ENCODE data around the gene AFF3.

Gene AFF3

DNA sequence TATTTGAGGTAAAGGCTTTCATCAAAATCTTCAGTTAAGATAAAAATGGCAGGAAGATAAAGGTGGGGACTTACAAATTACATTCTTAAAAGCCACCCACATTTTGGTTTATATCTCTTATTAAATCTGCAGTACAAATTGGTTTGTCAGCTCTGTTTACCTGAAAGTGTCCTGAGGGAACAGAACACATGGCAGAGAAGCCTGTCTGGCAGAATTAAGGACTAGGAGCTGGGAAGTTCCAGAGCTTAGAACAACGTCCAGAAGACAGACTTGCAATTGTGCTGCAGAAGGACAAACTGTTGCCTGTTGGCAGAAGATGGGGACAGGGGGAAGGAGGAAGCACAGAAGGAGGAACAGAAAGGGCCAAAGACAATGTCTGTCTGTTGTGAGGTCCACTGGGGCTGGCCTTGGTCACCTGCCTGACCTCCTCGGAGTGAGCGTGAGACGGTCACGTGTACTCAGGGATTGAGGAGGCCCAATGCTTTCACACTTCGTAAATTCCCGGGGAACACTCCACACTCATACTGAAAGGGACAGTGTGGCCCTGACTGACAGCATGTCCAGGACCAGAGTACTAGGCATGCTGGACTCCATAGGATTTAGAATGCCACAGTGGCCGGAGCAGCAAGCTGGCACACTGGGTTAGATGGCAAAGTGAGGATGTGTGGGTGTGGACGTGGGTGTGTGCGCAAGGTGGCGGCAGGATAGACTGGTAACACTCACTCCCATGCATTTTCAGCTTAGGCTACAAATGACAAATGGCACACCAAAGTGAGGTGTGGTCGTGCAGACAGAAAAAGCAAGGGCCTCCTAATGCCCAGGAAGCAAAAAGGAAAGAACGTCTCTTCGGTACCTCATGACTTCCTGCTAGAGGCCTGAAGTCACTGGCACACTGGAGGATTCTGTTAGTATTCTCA is 441.6 kb downstream of the AFF3 start:
- DNase-seq (ENCODE audit: low read depth in 2 of 2): no peak

GRCh38 chr2:99698896-99699295 is 443.5 kb downstream of the AFF3 start:
- no peak for DNase-seq (ENCODE audit: low read depth in 2 of 2)

DNA sequence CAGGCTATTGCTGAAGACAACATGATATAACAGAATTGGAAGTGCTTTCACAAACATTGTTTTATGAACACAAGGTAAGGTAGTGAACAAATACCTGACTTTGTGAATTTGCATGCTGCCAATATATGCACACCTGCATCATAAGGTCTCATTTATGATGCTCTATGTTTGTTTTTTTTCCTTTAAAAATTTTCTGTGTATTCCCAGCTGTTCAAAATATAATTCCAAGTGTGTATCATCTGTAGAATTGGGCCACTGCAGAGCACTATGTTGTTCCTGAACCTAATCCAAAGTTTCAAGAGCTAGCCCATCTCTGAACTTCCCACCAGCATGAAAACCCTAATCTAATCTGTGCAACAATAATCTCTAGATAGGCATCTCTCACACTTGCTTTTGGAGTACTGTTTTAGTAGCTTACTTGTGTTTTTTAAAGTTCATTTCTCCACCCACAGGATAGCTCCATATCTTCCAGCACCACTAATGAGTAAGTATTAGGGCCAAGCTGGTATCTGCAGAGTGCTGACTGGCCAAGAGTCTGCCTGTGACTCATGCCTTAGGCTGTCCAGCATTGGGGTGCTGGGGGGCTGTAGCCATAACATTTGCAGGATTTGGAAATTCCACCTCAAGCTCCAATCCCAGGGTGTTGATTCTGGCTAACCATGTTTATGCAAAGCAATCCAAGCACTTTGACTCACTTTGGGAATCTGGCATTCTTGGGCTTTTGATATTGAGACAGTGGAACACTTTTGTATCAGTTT is 444.4 kb downstream of the AFF3 start:
- no peak for DNase-seq (ENCODE audit: low read depth in 2 of 2)

DNA sequence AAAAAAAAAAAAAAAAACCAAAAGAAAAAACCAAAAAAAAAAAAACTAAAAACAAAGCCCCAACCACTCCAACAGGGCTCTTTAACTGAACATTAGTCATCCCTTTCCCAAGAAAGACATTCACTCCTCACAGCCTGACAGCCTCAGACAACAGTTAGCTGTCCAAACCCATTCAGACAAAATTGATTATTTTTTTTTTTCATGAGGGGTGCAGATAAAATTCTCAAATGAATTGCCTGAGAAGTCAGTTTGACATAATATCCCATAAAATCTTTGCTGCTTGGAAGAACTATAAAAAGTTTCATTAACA is 446.5 kb downstream of the AFF3 start:
- DNase-seq (ENCODE audit: low read depth in 2 of 2): no peak

- DNase-seq (ENCODE audit: low read depth in 2 of 2): no peak
These were observed 447.1 kb downstream of the AFF3 start for GRCh38 chr2:99695130-99695943.

DNA sequence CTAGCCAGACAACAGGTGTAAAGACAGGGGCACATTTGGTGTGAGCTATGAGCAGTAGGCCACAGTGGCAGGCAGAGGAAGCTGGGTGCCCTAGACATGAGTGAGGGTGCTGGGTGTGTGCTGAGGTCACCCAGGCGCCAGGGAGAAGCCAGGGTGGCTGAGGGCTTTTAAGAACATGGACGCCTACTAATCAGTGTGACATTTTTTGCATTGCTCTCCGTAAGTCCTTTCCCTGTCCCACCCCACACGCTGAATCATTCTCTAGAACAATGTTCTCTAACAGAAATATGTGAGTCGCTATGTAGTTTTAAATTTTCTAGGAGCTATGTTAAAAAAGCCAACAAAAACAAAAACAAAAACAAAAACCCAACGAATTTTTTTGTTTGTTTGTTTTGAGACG is 448.1 kb downstream of the AFF3 start:
- no peak for DNase-seq (ENCODE audit: low read depth in 2 of 2)

DNA sequence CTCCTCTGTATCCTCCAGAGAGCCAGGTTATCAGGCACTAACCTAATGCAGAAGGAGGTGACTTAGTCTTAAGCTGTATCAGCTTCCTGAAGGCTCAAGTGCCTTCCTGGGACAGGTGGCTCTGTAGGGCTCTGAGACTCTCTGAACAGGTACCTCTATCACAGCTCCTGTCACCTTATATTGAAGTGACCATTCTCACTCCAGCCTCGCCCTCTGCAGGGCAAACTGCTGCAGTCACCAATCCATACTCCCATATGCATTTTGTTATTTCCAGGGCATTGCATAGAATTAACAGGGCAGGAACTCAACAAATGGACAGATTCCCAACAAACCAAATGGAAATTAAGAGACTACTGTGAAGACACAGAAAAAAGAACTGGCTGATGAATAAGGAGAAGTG is 449.6 kb downstream of the AFF3 start:
- no peak for DNase-seq (ENCODE audit: low read depth in 2 of 2)

- no peak for DNase-seq (ENCODE audit: low read depth in 2 of 2)
These were observed 450.5 kb downstream of the AFF3 start for GRCh38 chr2:99691926-99692325.

DNA sequence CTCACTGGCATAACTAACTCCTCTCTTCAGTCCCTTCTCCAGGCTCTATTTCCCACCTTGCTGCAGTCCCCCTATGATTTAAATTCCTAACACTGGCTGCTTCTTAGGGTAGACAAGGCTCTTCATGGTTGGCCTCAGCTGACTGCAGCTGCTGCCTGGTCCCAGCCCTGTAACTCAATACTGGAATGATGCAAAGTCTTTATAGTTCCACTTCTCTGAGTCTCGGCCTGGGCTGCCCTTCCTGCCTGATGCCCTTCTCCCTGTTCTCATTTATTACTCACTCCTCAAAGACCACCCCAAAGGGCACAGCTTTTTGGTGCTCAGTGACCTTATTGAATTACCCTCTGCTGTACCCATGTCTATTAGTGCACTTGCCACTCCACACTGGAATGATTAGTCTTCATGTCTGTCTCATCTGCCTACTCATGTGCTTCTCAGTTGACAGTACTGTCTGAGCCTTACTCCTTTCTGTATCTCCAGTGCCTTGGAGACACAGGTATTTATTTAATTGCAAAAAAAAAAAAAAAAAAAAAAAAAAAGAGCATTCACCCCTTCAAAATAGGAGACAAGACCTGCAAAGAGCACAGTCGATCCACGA is 453.1 kb downstream of the AFF3 start:
- no peak for DNase-seq (ENCODE audit: low read depth in 2 of 2)

DNA sequence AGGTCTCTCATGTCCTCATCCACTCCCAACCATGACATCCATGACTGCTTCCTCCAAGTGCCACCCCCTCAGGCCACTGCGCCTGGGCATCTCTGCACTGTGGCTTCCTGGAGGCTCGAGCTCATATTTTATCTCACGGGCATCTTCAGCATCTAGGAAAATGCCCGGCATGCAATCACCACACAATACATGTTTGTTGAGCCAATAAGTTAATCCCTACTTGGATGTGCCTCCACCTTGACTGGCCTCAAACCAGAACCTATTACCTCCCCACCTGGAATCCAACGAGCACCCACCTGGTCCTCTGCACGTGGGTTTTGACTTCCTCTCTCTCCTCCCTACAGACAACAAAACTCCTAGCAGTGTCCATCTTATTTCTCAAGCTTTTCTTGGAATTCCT is 453.7 kb downstream of the AFF3 start:
- no peak for DNase-seq (ENCODE audit: low read depth in 2 of 2)

GRCh38 chr2:99682275-99683060 is 459.9 kb downstream of the AFF3 start:
- no peak for DNase-seq (ENCODE audit: low read depth in 2 of 2)

DNA sequence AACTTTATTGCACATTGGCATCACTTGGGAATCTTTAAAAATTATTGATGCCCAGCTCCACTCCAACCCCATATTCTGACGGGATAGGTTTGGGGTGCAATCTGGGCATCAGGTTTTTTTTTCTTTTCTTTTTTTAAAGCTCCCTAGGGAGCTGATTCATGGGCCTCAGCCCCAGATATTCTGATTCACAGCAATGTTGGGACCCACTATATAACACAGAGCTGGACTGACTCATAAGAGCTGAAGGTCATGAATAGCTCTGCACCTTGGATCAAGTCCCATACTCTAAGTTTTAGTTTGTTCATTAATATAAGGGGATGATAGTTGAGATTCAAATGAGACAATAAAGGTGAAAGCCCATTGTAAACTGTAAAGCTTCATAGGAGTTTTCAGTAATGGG is 461.4 kb downstream of the AFF3 start:
- no peak for DNase-seq (ENCODE audit: low read depth in 2 of 2)

DNA sequence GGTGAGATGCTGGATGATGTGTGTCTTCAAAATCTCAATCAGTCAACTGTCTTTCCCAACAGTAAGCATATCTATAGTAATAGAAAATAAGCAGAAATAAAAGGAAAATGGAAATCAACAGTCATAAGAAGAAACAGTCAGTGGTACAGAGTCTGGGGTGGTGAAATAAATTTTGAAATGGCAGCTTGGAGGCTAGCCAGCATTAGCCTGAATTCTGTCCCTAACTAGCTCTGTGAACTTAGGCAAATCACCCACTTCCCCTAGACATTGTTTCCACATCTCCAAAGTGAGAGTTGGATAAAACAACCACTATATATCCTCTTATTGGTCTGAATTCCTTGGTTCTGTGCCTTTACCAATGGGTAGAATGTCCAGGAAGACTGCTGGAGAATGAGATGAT is 462.9 kb downstream of the AFF3 start:
- DNase-seq (ENCODE audit: low read depth in 2 of 2): no peak

GRCh38 chr2:99678625-99679024 is 463.8 kb downstream of the AFF3 start:
- DNase-seq (ENCODE audit: low read depth in 2 of 2): no peak

- DNase-seq (ENCODE audit: low read depth in 2 of 2): no peak
These were observed 464.6 kb downstream of the AFF3 start for GRCh38 chr2:99677814-99678213.

GRCh38 chr2:99675130-99675661 is 467.2 kb downstream of the AFF3 start:
- no peak for DNase-seq (ENCODE audit: low read depth in 2 of 2)

DNA sequence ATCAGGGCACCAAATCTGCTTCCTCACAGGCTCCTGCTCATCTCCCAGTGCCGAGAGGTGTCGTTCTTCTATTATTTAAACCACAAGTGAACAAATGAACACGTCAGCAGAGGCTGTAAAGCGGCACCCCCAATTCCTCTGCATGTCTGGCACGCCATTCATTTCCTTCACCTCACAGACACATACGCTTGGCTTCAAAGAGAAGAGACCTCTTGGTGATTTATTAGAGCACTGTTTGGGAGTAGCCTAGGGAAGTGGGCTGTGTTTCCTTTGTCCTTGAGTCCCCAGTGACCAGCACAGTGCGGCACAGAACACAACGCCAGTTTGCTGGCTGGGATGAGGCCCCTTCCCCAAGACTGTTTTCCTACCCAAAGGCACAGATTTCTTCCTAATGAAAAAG is 468.3 kb downstream of the AFF3 start:
- no peak for DNase-seq (ENCODE audit: low read depth in 2 of 2)

DNA sequence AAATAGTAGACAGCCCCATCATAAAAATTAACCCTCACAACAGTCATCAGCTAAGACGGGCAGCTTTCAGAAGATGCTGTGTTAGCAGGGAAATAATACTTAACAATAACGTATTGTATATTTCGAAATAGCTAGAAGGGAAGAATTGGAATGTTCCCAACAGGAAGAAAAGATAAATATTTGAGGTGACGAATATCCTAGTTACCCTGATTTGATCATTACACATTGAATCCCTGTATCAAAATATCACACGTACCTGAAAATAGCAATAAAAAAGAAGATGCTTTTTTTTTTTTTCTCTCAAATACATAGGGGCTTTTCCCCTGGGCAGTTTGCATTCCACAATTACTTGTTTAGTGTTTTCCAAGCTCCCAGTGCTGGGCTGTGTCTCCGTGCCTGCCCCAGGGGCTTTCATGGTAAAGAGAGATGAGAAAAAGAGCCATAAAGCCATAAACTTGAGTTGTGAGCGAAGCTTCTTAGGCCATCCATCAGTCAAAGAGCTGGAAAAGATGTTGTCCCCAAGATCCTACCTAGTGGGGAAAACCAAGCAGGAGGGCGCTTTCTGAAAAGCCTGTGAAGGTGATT is 469.5 kb downstream of the AFF3 start:
- no peak for DNase-seq (ENCODE audit: low read depth in 2 of 2)

DNA sequence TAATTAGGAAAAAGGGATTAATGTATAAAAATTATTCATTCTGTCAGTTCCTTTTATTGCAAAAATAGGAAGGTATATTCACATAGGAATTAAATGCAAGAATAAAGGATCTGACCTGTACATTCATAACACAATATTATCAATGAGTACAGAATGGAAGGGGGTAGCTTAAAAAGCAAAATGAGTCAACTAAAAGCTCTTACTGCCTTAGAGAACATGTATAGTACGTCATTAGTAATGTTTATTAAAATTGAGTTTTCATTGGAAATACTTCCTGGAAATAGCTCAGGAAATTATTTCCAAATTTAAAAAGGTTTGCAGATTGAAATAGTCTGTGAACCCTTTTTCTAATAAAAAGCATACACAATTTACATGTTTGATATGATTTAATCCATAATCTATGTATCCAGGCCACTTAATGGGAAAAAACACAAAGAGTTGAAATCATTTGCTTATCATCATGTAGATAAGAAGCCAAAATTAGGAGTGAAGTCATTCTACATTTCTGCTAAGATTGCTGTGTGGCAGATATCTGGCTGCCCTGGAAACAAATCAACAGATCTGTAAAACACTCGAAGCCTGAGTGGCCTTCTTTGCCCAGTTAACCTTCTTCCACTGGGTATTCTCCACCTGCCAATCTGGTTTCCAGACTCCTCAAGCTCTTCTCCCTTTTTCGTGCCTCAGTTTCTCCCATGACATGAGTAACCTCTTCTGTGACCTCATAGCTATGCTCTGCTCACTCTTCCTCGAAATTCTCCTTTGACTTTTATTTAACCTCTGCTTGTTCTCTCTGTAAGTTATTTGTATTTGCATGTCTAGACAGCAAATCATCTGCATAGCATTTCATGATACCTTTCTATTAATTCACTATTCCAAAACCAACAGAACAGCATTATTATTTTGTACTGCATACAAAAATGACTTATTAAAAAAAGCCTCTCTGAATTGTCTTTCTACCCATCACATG is 471.3 kb downstream of the AFF3 start:
- DNase-seq (ENCODE audit: low read depth in 2 of 2): no peak

Measured in stimulated activated CD4-positive, alpha-beta T cell treated with anti-CD3 and anti-CD28 coated beads, Interleukin-4, amount 100 ng/mL, for 48 hours (primary cell).